ENCODE results near the gene C2CD2. TPM values are rescaled to one million over a fixed set of nuclear protein-coding genes. Genes with fewer than 3 reads are reported as not detected.

C2CD2 gene
- total RNA-seq, 2 experiments from 2014 or later = 6.2 to 7.1 TPM

DNA sequence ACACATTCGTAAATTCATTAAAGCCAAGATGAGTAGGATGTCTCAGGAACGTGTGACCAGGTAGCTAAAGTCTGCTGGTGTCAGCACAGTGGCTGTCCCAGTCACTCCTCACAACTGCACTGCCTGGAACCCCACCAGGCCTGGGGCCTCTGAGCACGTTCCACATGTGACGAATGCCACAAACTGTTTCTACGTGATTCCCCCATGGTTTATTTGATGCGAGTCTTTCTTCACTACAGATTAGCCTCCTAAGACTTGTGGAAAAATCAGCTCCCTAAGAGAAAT is 107.8 kb downstream of the C2CD2 start:
- CTCF ChIA-PET = no interaction called here
- ATAC-seq = no peak
- H3K36me3 Mint-ChIP-seq (ENCODE audit: low read depth) = peaks cover 18% of the 10 kb centered on the region

DNA sequence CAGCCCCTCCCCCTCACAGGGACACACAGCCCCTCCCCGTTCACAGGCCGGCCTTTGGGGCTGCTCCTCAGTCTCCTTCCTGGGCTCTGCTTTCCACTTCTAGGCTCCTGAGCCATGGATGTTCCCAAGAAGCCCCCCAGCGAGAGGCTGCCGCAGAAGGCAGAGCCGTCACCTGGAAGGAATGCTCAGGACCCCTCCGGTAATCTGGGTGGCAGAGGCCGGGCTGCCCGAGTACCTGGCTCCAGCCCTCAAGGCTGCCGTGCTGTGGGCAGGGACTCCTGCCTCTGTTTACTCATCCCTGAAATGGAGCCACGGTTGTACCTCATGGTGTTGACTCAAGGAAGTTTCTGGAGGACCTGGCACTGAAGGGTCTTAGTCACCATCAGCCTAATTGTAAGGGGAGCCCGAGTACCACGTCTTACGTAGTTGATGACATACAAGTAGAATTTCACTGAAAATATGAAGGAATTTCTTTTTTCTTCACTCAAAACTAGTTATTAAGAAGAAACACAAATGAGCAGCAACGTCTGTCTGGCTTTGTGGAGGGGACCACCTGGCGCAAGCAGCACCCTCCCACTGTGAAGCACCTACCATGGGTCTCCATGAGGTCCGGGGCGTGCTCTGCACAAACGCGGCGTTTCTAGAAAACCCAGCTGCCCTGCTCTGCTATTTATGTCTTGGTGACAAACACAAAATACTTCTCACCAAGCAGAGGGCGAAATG is 108.3 kb downstream of the C2CD2 start:
- CTCF ChIA-PET = no interaction called here
- POLR2A ChIA-PET = no interaction called here
- no peak for ATAC-seq
- H3K9me3 Mint-ChIP-seq = peaks cover 7% of the 10 kb centered on the region
- no peak for TF ChIP-seq CTCF (IDR thresholded peaks at IDR 0.05)
- H3K4me1 Mint-ChIP-seq (ENCODE audit: low read depth) = no peaks in the 10 kb centered on the region
- no peak overlapping the region for H3K4me3 Mint-ChIP-seq
- intact Hi-C loops (cut with micrococcal nuclease) = no loop called here
- H3K36me3 Mint-ChIP-seq (ENCODE audit: low read depth) = peaks cover 22% of the 10 kb centered on the region
- no peaks in the 10 kb centered on the region for H3K27me3 Mint-ChIP-seq
- no peak for DNase-seq
- H3K27ac Mint-ChIP-seq = no peak overlapping the region

More for the DNA sequence above, 107.8 kb downstream of the C2CD2 start:
- POLR2A ChIA-PET = no interaction called here
- Mint-ChIP-seq H3K4me1 (ENCODE audit: low read depth) (no peaks in the 10 kb centered on the region), H3K9me3 (peaks cover 4% of the 10 kb centered on the region), H3K27me3 (no peaks in the 10 kb centered on the region), H3K27ac (no peak overlapping the region), H3K4me3 (no peak overlapping the region)
- TF ChIP-seq CTCF (IDR thresholded peaks at IDR 0.05) = no peak
- intact Hi-C loops (cut with micrococcal nuclease) = no loop called here
- DNase-seq = no peak

DNA sequence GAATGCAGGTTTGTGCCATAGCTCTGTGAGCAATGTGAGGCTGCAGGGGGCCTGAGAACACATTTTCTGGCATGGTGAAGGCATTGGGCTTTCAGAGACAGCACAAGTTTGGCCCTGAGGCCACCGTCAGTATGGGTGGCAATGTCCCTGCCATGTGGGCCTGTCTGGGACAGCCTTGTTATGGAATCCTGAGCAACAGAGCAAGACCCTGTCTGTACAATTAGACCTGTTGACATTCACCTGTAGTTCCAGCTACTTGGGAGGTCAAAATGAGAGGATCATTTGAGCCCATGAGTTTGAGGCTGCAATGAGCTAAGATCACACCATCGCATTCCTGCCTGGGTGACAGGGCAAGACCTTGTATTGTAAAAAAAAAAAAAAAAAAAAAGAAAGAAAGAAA is 110.2 kb downstream of the C2CD2 start:
- no peak overlapping the region for H3K27ac Mint-ChIP-seq
- ATAC-seq = no peak
- POLR2A ChIA-PET = interaction anchor here (0.6 kb wide), 1 partner anchor 146 kb away, joined by 3 read pairs; no protein-coding TSS in a partner anchor

GRCh38 chr21:41840880-41841279 is 112.9 kb downstream of the C2CD2 start:
- Mint-ChIP-seq H3K27me3 (no peaks in the 10 kb centered on the region), H3K36me3 (ENCODE audit: low read depth) (peaks cover 40% of the 10 kb centered on the region), H3K9me3 (peaks cover 7% of the 10 kb centered on the region), H3K4me1 (ENCODE audit: low read depth) (no peaks in the 10 kb centered on the region), H3K27ac (no peak overlapping the region), H3K4me3 (no peak overlapping the region)
- intact Hi-C loops (cut with micrococcal nuclease) = no loop called here
- ATAC-seq = no peak
- ChIA-PET POLR2A (interaction anchor here (0.9 to 1.0 kb wide), 2 partner anchors 15 to 117 kb away, joined by 3 to 4 read pairs; no protein-coding TSS in a partner anchor), CTCF (interaction anchor here (0.8 kb wide), 1 partner anchor 267 kb away, joined by 3 read pairs; no protein-coding TSS in a partner anchor)
- DNase-seq = no peak
- TF ChIP-seq CTCF (IDR thresholded peaks at IDR 0.05) = no peak

More for the DNA sequence above, 110.2 kb downstream of the C2CD2 start:
- no peak for DNase-seq
- Mint-ChIP-seq H3K4me1 (ENCODE audit: low read depth) (no peaks in the 10 kb centered on the region), H3K36me3 (ENCODE audit: low read depth) (peaks cover 27% of the 10 kb centered on the region), H3K27me3 (no peaks in the 10 kb centered on the region), H3K4me3 (no peak overlapping the region), H3K9me3 (peaks cover 7% of the 10 kb centered on the region)
- no peak for TF ChIP-seq CTCF (IDR thresholded peaks at IDR 0.05)
- intact Hi-C loops (cut with micrococcal nuclease) = no loop called here
- CTCF ChIA-PET = no interaction called here

DNA sequence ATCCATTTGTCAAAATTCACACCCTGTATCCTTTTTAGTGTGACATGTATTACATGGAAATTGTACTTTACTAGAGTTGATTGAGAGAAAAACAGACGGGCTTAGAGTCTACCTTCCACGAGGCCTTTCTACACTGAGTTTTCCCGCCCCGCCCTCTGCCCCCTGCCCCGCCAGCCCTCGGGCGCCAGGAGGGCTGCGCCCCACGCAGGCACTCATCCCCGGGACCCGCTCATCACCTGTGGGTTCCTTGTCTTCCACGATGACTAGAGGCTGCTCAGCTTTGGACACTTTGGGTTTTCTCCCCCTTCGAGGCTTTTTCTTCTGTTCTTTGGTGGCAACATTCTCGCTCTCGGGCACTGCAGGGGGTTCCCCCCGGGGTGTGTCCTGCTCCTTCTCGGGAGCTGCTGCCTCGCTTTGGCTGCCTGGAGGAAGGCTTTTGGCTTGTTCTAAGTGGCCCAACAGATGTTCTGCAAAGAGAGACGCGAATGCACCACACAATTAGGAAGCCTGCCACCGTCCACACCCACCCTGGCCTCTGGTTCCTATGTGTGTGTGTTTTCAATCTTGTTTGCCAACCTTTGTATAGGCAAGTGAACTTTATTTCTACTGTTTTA is 114.3 kb downstream of the C2CD2 start:
- ATAC-seq = no peak
- intact Hi-C loops (cut with micrococcal nuclease) = no loop called here
- CTCF ChIA-PET = no interaction called here
- H3K4me3 Mint-ChIP-seq = no peak overlapping the region
- peaks cover 7% of the 10 kb centered on the region for H3K9me3 Mint-ChIP-seq
- H3K27me3 Mint-ChIP-seq = no peaks in the 10 kb centered on the region
- POLR2A ChIA-PET = no interaction called here
- H3K36me3 Mint-ChIP-seq (ENCODE audit: low read depth) = peaks cover 43% of the 10 kb centered on the region
- DNase-seq = no peak
- no peaks in the 10 kb centered on the region for H3K4me1 Mint-ChIP-seq (ENCODE audit: low read depth)
- no peak for TF ChIP-seq CTCF (IDR thresholded peaks at IDR 0.05)
- no peak overlapping the region for H3K27ac Mint-ChIP-seq
